ENCODE data around the gene TMEM51.

Gene TMEM51

GRCh38 chr1:15192916-15193550, 39.5 kb downstream of the TMEM51 start:
- Histone ChIP-seq H3K27ac (no peak overlapping the region), H3K4me3 (ENCODE audit: low read depth, low read length) (no peak overlapping the region), H3K9me3 (ENCODE audit: control insufficient read depth, low read length) (no peaks in the 10 kb centered on the region), H3K4me2 (ENCODE audit: low read length) (no peak overlapping the region), H3K27me3 (ENCODE audit: control insufficient read depth, insufficient read depth, low read length) (no peaks in the 10 kb centered on the region), H3K79me2 (no peaks in the 10 kb centered on the region), H3K4me1 (no peaks in the 10 kb centered on the region), H3K36me3 (ENCODE audit: control insufficient read depth, insufficient read depth, low read length) (no peaks in the 10 kb centered on the region), H2AFZ (no peak overlapping the region), H3K9ac (no peak overlapping the region)
- no peak for TF ChIP-seq CTCF (IDR thresholded peaks at IDR 0.05)

GRCh38 chr1:15195420-15196052, 42.0 kb downstream of the TMEM51 start:
- no peak overlapping the region for H3K4me2 ChIP-seq (ENCODE audit: low read length)
- H3K9ac ChIP-seq = no peak overlapping the region
- no peaks in the 10 kb centered on the region for H3K36me3 ChIP-seq (ENCODE audit: control insufficient read depth, insufficient read depth, low read length)
- no peak overlapping the region for H3K4me3 ChIP-seq (ENCODE audit: low read depth, low read length)
- no peak overlapping the region for H2AFZ ChIP-seq
- no peaks in the 10 kb centered on the region for H3K9me3 ChIP-seq (ENCODE audit: control insufficient read depth, low read length)
- no peaks in the 10 kb centered on the region for H3K27me3 ChIP-seq (ENCODE audit: control insufficient read depth, insufficient read depth, low read length)
- H3K79me2 ChIP-seq = no peaks in the 10 kb centered on the region
- no peak for TF ChIP-seq CTCF (IDR thresholded peaks at IDR 0.05)
- no peaks in the 10 kb centered on the region for H3K4me1 ChIP-seq
- no peak overlapping the region for H3K27ac ChIP-seq

- Histone ChIP-seq H3K27me3 (ENCODE audit: control insufficient read depth, insufficient read depth, low read length) (no peaks in the 10 kb centered on the region), H3K4me2 (ENCODE audit: low read length) (no peak overlapping the region), H3K36me3 (ENCODE audit: control insufficient read depth, insufficient read depth, low read length) (no peaks in the 10 kb centered on the region), H3K27ac (no peak overlapping the region), H3K9ac (no peak overlapping the region), H2AFZ (no peak overlapping the region), H3K79me2 (no peaks in the 10 kb centered on the region), H3K4me3 (ENCODE audit: low read depth, low read length) (no peak overlapping the region), H3K4me1 (no peaks in the 10 kb centered on the region), H3K9me3 (ENCODE audit: control insufficient read depth, low read length) (no peaks in the 10 kb centered on the region)
- TF ChIP-seq CTCF (IDR thresholded peaks at IDR 0.05) = no peak
Measured at GRCh38 chr1:15196069-15196468, 42.5 kb downstream of the TMEM51 start.

GRCh38 chr1:15196807-15197530, 43.4 kb downstream of the TMEM51 start:
- no peaks in the 10 kb centered on the region for H3K79me2 ChIP-seq
- no peak overlapping the region for H3K9ac ChIP-seq
- no peaks in the 10 kb centered on the region for H3K9me3 ChIP-seq (ENCODE audit: control insufficient read depth, low read length)
- no peak overlapping the region for H3K4me2 ChIP-seq (ENCODE audit: low read length)
- TF ChIP-seq CTCF (IDR thresholded peaks at IDR 0.05) = no peak
- no peak overlapping the region for H3K27ac ChIP-seq
- no peaks in the 10 kb centered on the region for H3K27me3 ChIP-seq (ENCODE audit: control insufficient read depth, insufficient read depth, low read length)
- no peak overlapping the region for H2AFZ ChIP-seq
- no peak overlapping the region for H3K4me3 ChIP-seq (ENCODE audit: low read depth, low read length)
- H3K4me1 ChIP-seq = no peaks in the 10 kb centered on the region
- no peaks in the 10 kb centered on the region for H3K36me3 ChIP-seq (ENCODE audit: control insufficient read depth, insufficient read depth, low read length)

All from parathyroid adenoma (tissue), 2 donors.